Ramos (cell line): ENCODE results near the gene EIF2D.

ENCODE experiments used
- in situ Hi-C: fragments of 300-500 bp; cut with MboI; formaldehyde crosslinking; loops from one replicate; pipeline ENCODE4 v1.14.3; 2022; ENCODE audit warnings: low sequenced_read_pairs; ENCODE audit not compliant: unreplicated experiment

Gene EIF2D

DNA sequence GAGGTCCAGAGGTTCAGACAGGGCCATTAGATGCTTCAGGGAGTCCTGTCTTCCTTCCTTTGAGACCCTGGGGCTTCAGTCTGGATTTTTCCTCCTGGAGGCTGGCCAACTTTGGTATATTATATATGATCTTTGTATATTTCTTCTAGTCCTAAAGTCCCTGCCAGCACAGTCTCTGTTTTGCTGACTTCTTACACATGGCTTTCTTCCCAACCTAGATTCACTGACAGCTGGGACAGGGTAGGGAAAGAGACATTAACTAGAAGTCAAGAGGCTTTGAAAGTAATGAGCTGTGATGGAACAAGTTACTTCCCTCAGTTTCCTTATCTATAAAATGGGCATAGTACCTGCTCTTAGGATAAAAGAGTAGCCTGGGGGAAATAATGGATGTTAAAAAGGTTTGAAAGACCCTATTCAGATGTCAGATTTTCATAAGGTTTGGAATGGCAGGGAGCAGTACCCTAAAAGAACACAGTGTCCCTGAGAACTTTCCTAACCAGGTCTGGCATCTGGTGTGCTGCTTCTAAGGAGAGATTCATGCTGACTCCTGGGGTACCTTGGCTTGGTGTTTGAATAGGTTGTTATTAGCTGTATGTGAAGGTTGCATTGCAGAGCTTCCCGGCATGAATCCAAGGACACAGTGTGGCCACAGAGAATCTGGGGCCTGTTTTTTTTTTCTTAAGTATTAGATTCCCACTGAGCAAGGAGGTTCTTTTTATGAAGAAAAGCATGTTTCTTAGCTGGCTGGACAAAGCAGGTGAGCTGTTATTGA is 57.4 kb downstream of the EIF2D start:
- in situ Hi-C loops: no loop called here

DNA sequence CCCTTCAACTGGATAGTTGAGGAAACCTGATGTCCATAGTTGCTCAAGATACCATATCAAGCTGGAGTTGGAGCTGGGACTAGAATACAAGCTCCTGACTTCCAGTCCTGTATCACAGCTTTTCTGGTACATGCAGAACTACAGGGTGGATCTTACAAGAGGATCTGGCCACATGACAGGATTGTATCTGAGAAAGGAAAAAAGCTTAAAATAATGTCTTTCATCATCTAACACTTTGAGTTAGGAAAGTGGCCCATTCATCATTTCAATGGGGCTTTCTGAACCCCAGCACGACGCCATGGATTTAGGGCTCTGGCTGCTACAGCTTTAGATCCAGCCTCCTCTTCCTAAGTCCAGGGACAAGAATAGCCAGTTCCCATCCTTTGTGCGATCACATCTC is 58.1 kb downstream of the EIF2D start:
- in situ Hi-C loops: no loop called here

DNA sequence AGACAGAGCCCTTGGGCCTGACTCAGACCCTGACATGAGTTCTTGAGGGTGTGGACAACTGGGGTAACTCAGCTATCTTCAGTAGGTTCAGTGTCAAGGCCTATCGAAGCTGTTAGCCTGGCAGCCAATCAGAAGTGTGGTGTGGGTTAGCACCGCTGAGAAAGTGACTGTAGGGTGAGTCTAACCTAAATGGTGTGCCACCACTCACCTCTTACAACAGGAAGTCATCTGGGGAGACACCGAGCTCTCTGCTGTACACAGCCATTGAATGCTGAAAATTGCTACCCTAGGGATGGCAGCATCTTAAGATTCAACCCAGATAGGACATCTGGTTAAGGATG is 60.3 kb downstream of the EIF2D start:
- in situ Hi-C loops: no loop called here

DNA sequence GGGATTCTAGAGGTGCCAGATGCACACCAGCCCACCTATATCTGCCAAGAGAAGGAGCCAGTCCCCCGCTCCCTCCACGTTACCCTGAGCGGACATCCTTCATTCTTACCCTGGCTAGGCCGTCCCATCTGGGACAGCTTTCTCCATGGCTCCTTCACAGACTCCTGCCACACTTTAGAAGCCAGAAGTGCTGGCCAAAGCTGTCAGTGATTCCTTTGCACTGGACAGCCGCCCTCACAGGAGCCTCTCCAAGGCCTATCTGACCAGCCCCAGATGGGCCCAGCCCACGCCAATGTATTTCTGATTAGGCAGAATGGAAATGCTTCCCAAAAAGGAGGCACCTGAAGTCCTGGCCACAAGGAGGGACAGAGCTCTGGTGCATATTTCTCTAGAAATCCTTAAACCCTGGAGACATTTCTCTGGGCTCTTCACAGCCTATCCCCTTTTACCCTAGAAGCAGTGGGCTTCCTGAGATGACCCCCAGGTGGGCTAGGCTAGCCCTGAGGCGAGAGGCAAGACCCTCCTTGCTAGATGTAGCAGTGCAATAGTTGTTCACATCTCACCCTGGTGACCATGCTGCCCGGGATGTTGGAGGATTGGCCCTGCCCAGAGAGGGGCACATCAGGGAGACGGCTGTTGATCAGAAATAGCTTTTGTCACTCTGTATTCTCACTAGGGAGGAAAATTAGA is 60.8 kb downstream of the EIF2D start:
- in situ Hi-C loops: no loop called here

DNA sequence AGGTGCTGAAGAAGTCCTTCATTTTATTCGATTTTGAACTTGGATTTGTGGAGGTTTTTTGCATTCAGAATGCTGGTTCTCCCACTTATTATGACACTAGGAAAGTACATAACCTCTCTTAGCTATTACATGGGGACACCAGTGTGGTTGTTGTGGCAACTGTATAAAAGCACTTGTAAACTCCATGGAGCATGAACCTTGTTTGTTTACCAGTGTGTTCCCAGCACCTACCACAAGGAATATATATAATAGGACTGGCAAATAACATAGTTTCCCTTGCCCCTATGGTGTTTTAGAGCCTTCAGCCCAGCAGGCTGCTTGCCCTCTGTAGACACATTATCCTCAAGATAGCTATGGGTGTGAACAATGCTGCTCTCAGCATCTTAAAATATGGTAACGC is 61.8 kb downstream of the EIF2D start:
- in situ Hi-C loops: no loop called here

DNA sequence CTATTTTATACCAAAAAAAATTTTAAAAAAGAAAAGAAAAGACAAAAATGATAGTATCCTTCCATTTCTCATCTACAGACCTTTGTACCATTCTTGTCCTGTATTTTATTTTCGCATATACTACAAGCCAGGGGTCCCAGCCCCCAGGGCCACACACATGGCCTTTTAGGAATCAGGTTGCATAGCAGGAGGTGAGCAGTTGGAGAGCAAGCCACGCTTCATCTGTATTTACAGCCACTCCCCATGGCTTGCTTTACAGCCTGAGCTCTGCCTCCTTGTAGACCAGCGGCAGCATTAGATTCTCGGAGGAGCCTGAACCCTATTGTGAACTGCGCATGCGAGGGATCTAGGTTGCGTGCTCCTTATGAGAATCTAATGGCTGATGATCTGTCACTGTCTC is 65.2 kb downstream of the EIF2D start:
- in situ Hi-C loops: loop anchor here (5.0 kb wide), 1 partner anchor 35 kb away; no protein-coding TSS in a partner anchor

DNA sequence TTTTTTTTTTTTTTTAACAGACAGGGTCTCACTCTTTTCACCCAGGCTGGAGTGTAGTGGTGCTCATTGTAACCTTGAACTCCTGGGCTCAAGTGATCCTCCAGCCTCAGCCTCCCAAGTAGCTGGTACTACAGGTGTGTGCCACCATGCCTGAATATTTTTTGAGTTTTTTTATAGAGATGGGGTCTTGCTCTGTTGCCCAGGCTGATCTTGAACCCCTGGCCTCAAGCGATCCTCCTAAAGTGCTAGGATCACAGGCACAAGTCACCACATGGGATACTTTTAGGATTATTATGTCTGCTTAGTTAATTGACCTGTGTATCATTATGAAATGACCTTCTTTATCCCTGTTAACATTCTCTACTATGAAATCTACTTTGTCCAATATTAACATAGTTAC is 66.9 kb downstream of the EIF2D start:
- in situ Hi-C loops: loop anchor here (5.0 kb wide), 1 partner anchor 37 kb away; no protein-coding TSS in a partner anchor

- in situ Hi-C loops: loop anchor here (5.0 kb wide), 1 partner anchor 38 kb away; no protein-coding TSS in a partner anchor
Observed at GRCh38 chr1:206544562-206545257, 67.6 kb downstream of the EIF2D start.
